GM12892 (cell line): ENCODE data around the gene FST.

Experiments used
- POLR2A ChIP-seq: IDR thresholded peaks from 2 replicates; pipeline ENCODE4 v1.6.1; 2011; ENCODE audit warnings: low read depth, low read length, control low read depth
- POLR2AphosphoS5 ChIP-seq: IDR thresholded peaks from 2 replicates; pipeline ENCODE4 v1.6.1; 2011; ENCODE audit warnings: low read depth, low read length, control low read depth

DNA sequence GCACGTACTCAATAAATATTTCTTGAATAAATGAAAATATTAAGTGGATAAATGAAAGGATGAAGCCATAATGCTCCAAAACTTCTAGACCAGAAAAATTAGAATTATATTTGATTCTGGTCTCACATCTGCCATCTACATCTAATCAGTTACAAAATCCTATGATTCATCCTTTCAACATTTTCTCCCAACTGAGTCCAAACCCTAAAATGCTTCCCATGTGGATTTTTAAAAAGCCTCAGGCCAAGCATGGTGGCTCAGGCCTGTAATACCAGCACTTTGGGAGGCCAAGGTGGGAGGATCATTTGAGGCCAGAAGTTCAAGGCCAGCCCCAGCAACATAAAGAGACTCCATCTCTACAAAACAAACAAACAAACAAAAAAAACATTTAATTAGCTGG, 31.6 kb upstream of the FST start:
- no peak for TF ChIP-seq POLR2AphosphoS5
- no peak for TF ChIP-seq POLR2A
